HepG2 (cell line): ENCODE results near the gene ARHGEF10L. TPM values are rescaled to one million over a fixed set of nuclear protein-coding genes. Genes with fewer than 3 reads are reported as not detected.

Source experiments
- ATAC-seq: fragments of 200-7000 bp; cut with Tn5 transposase; 3 replicates; pipeline ENCODE4 v1.9.1; 2020; ENCODE audit warnings: mild to moderate bottlenecking, moderate library complexity
- BruUV-seq: library from RNA; stranded (reverse); fragments of 400-500 nt; replicated peaks from 2 replicates; lab custom pipeline; 2021; lab: Mats Ljungman, UMichigan
- CTCF ChIA-PET: fragments of 300-600 bp; formaldehyde crosslinking; extraction: SDS; loops from one replicate; lab custom pipeline; 2021; ENCODE audit warnings: low total read pairs, inconsistent platforms, low intra/inter-chr PET ratio; lab: Yijun Ruan, JAX
- POLR2A ChIA-PET: fragments of 350-600 bp; sonication (Branson Sonifier 250); formaldehyde crosslinking; loops from one replicate; lab custom pipeline; 2020; ENCODE audit warnings: antibody characterized with exemption, inconsistent platforms; lab: Yijun Ruan, JAX
- DNase-seq: peaks from one replicate; pipeline ENCODE4 v3.0.0-alpha.2; 2015; ENCODE audit warnings: low spot score
- FAIRE-seq: peaks from 3 replicates; lab custom pipeline; 2011; peaks lifted over from hg19 to GRCh38; lab: Jason Lieb, UNC
- H2AFZ ChIP-seq: one replicate; pipeline ENCODE4 v1.6.1; 2011; ENCODE audit warnings: low read length, inconsistent platforms
- H3K27ac ChIP-seq: fragments of 300-600 bp; 3 replicates; pipeline ENCODE4 v1.8.0; 2011; ENCODE audit warnings: mixed run types, mild to moderate bottlenecking, mixed read lengths, low read length, inconsistent platforms; ENCODE audit not compliant: insufficient read depth; ENCODE audit errors: extremely low read length
- H3K27me3 ChIP-seq, 2 experiments: fragments of 200-600 bp in 1 of 2; 2 replicates in 1 of 2; 3 replicates in 1 of 2; pipeline versions ENCODE4 v1.6.0 to v1.8.0; 2011; ENCODE audit warnings: low read length in 2 of 2, mild to moderate bottlenecking in 2 of 2, moderate library complexity in 2 of 2, inconsistent platforms in 1 of 2; ENCODE audit not compliant: insufficient read depth in 2 of 2, control insufficient read depth in 1 of 2
- H3K36me3 ChIP-seq, 2 experiments: fragments of 200-600 bp in 1 of 2; replicated peaks in 1 of 2; 2 replicates in 1 of 2; 3 replicates in 1 of 2; pipeline versions ENCODE4 v1.5.1 to v1.8.0; 2011; ENCODE audit warnings: low read length in 2 of 2, inconsistent platforms in 1 of 2; ENCODE audit not compliant: insufficient read depth in 2 of 2, control insufficient read depth in 1 of 2
- H3K4me1 ChIP-seq: 2 replicates; pipeline ENCODE4 v1.5.1; 2012; ENCODE audit warnings: low read length, inconsistent platforms; ENCODE audit not compliant: insufficient read depth
- H3K4me2 ChIP-seq: 2 replicates; pipeline ENCODE4 v1.6.0; 2011; ENCODE audit warnings: low read depth, low read length, inconsistent platforms
- H3K4me3 ChIP-seq, 3 experiments: fragments of 200-600 bp in 1 of 3; sonication (generic), shearing (Covaris generic) in 1 of 3; replicated peaks in 1 of 3; 2 replicates each; pipeline ENCODE4 v1.5.1; 2011 to 2016; ENCODE audit warnings: low read length in 3 of 3, inconsistent platforms in 2 of 3, low read depth in 2 of 3, mild to moderate bottlenecking in 2 of 3, control low read depth in 1 of 3, mixed read lengths in 1 of 3; ENCODE audit not compliant: insufficient read depth in 1 of 3
- H3K79me2 ChIP-seq: one replicate; pipeline ENCODE4 v1.6.1; 2011; ENCODE audit warnings: low read length, inconsistent platforms; ENCODE audit not compliant: insufficient read depth
- H3K9ac ChIP-seq: 2 replicates; pipeline ENCODE4 v1.6.0; 2011; ENCODE audit warnings: mild to moderate bottlenecking, low read depth, low read length, inconsistent platforms; ENCODE audit not compliant: insufficient read depth
- H3K9me3 ChIP-seq: 2 replicates; pipeline ENCODE4 v1.5.1; 2012; ENCODE audit warnings: mild to moderate bottlenecking, low read length
- H4K20me1 ChIP-seq: 2 replicates; pipeline ENCODE4 v1.6.0; 2011; ENCODE audit warnings: inconsistent platforms, mild to moderate bottlenecking, low read length, moderate library complexity; ENCODE audit not compliant: insufficient read depth
- MNT ChIP-seq: fragments of 450-650 bp; IDR thresholded peaks from 2 replicates; pipeline ENCODE4 v1.6.1; 2016
- NFE2L2 ChIP-seq: fragments of 150-350 bp; IDR thresholded peaks from 2 replicates; pipeline ENCODE4 v1.6.1; 2014; ENCODE audit warnings: low read length
- NPAS2 ChIP-seq: sonication (generic); formaldehyde crosslinking; IDR thresholded peaks from 2 replicates; pipeline ENCODE4 v1.8.0; 2022; ENCODE audit warnings: mild to moderate bottlenecking, missing genetic modification reagents, borderline replicate concordance
- ZBTB40 ChIP-seq, 2 experiments: fragments of 450-650 bp in 1 of 2; sonication (generic) in 1 of 2; formaldehyde crosslinking in 1 of 2; IDR thresholded peaks; 2 replicates each; pipeline versions ENCODE4 v1.6.1 to v1.8.0; 2016 to 2022; ENCODE audit warnings: antibody characterized with exemption in 1 of 2, mild to moderate bottlenecking in 1 of 2, missing genetic modification reagents in 1 of 2
- ZFP36L1 ChIP-seq: sonication (generic); formaldehyde crosslinking; IDR thresholded peaks from 2 replicates; pipeline ENCODE4 v1.8.0; 2022; ENCODE audit warnings: mild to moderate bottlenecking, missing genetic modification reagents, moderate library complexity
- ZNF441 ChIP-seq: sonication (generic); formaldehyde crosslinking; IDR thresholded peaks from 2 replicates; pipeline ENCODE4 v1.7.0; 2021; ENCODE audit warnings: missing genetic modification reagents, borderline replicate concordance
- ZNF576 ChIP-seq: sonication (generic); formaldehyde crosslinking; IDR thresholded peaks from 2 replicates; pipeline ENCODE4 v1.4.0; 2020; ENCODE audit warnings: mild to moderate bottlenecking, missing genetic modification reagents
- ZNF766 ChIP-seq: sonication (generic); formaldehyde crosslinking; IDR thresholded peaks from 2 replicates; pipeline ENCODE4 v1.5.0; 2020; ENCODE audit warnings: missing genetic modification reagents, borderline replicate concordance
- WGBS: methylation state at CpG from one replicate; pipeline ENCODE4 v1.1.6; 2017; ENCODE audit warnings: low lambda C conversion rate; 5-methylcytosine and 5-hydroxymethylcytosine counted together
- in situ Hi-C: cut with HindIII; loops from 2 replicates; pipeline ENCODE4 v1.10.0; 2017; ENCODE audit warnings: low pct_unique_long_range_greater_than_20kb; ENCODE audit not compliant: extremely low pct_ligation_motif_present
- intact Hi-C: fragments of 100-400 bp; cut with micrococcal nuclease; formaldehyde crosslinking; loops from one replicate; pipeline ENCODE4 v1.10.0; 2022; ENCODE audit not compliant: unreplicated experiment
- polyA plus RNA-seq, 8 experiments: library from polyadenylated mRNA; depleted of rRNA in 3 of 8; stranded (reverse) in 7 of 8; unstranded in 1 of 8; fragments of >200 nt; fragmentation: Illumina TruSeq in 4 of 8; extraction: Trizol in 4 of 8; gene quantifications; 2 replicates each; pipeline versions ENCODE4 v1.2.1 to v1.2.3, GENCODE V29; 2011 to 2016; ENCODE audit warnings: low read depth in 4 of 8, missing spikeins in 1 of 8, mixed read lengths in 1 of 8; ENCODE audit not compliant: insufficient read depth in 1 of 8
- total RNA-seq, 5 experiments: library from RNA; depleted of rRNA; stranded (reverse); fragments of >200 nt; fragmentation: Illumina TruSeq; extraction: Trizol; gene quantifications; 2 replicates each; pipeline ENCODE4 v1.2.3, GENCODE V29; 2016; ENCODE audit warnings: low read depth in 1 of 5

The ARHGEF10L gene
- total and polyA plus RNA-seq, 2 of the 13 experiments (the other 11 are each of a cell fraction or from before 2014, with no cell fraction given) = 46.5 to 78.3 TPM

- no peak for TF ChIP-seq NFE2L2
- TF ChIP-seq, all 625 proteins: peak for 0
Observed at GRCh38 chr1:17711941-17712340, 172.4 kb downstream of the ARHGEF10L start (continued).

GRCh38 chr1:17713993-17714392 lies 174.5 kb downstream of the ARHGEF10L start:
- ATAC-seq = no peak
- intact Hi-C loops = no loop called here
- no TSS peak for BruUV-seq

More at GRCh38 chr1:17713993-17714392, 174.5 kb downstream of the ARHGEF10L start:
- ChIA-PET CTCF (no interaction called here), POLR2A (no interaction called here)
- H2AFZ ChIP-seq = no peak overlapping the region
- no peak overlapping the region for H3K9ac ChIP-seq
- no peak overlapping the region for H3K4me2 ChIP-seq
- H3K4me1 ChIP-seq = no peaks in the 10 kb centered on the region
- peaks cover 3 to 42% of the 10 kb centered on the region in 2 experiments; a peak in 4 of 5 replicates for H3K27me3 ChIP-seq
- no peak overlapping the region for H3K4me3 ChIP-seq
- H3K36me3 ChIP-seq = no peaks in the 10 kb centered on the region
- DNase-seq = no peak
- in situ Hi-C loops = no loop called here
- 0 out of 2 replicates have a peak, but pooled peaks cover 2% of the 10 kb centered on the region for H4K20me1 ChIP-seq
- no peak overlapping the region for H3K27ac ChIP-seq
- TF ChIP-seq ZFP36L1 (CRISPR knock-in tag) = no peak
- TF ChIP-seq MNT = peak; percentile 67
- TF ChIP-seq NPAS2 (CRISPR knock-in tag) = no peak
- TF ChIP-seq ZBTB40 (IDR thresholded peaks at IDR 0.05) = no peak
- TF ChIP-seq ZBTB40 (CRISPR knock-in tag; IDR thresholded peaks at IDR 0.05) = no peak
- no peak for TF ChIP-seq ZNF441
- TF ChIP-seq ZNF766 = no peak
- TF ChIP-seq ZNF576 (CRISPR knock-in tag) = no peak
- TF ChIP-seq, all 625 proteins: peak for 1
- Histone ChIP-seq H3K9me3 (no peaks in the 10 kb centered on the region), H3K79me2 (no peaks in the 10 kb centered on the region)
- FAIRE-seq = no peak
- WGBS = 20% methylated on average over 1 of the region's 5 CpGs
